ENCODE results near the gene PDS5A. TPM values are rescaled to one million over a fixed set of nuclear protein-coding genes. Genes with fewer than 3 reads are reported as not detected.

The PDS5A gene
- total and polyA plus RNA-seq, 2 donors from 2014 or later = 13.1 to 59.8 TPM

DNA sequence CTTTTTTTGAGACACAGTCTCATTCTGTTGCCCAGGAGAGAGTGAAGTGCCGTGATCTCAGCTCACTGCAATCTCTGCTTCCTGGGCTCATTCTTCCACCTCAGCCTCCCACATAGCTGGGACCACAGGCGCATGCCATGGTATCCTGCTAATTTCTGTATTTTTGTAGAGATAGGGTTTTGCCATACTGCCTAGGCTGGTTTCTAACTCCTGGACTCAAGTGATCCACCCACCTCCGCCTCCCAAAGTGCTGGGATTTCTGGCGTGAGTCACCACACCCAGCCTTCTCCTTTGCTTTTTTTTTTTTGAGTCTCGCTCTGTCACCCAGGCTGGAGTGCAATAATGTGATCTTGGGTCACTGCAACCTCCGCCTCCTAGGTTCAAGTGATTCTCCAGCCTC lies 94.1 kb downstream of the PDS5A start:
- FAIRE-seq (no peak), DNase-seq (no peak)
- TF ChIP-seq, protein P1, sequence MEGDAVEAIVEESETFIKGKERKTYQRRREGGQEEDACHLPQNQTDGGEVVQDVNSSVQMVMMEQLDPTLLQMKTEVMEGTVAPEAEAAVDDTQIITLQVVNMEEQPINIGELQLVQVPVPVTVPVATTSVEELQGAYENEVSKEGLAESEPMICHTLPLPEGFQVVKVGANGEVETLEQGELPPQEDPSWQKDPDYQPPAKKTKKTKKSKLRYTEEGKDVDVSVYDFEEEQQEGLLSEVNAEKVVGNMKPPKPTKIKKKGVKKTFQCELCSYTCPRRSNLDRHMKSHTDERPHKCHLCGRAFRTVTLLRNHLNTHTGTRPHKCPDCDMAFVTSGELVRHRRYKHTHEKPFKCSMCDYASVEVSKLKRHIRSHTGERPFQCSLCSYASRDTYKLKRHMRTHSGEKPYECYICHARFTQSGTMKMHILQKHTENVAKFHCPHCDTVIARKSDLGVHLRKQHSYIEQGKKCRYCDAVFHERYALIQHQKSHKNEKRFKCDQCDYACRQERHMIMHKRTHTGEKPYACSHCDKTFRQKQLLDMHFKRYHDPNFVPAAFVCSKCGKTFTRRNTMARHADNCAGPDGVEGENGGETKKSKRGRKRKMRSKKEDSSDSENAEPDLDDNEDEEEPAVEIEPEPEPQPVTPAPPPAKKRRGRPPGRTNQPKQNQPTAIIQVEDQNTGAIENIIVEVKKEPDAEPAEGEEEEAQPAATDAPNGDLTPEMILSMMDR (IDR thresholded peaks at IDR 0.05; ENCODE audit: borderline replicate concordance, extremely low read depth, insufficient read depth) = no peak
- H3K36me3 ChIP-seq (ENCODE audit: control insufficient read depth in 2 of 3, insufficient read depth in 3 of 3, low read length in 3 of 3) = peaks cover 3 to 13% (median 9%) of the 10 kb centered on the region in 3 donors
- no peaks in the 10 kb centered on the region for H3K9me3 ChIP-seq (ENCODE audit: control insufficient read depth in 2 of 3, insufficient read depth in 1 of 3, low read length in 3 of 3)
- intact Hi-C loops (cut with DNase I) = no loop called here
- no peak overlapping the region for H3K4me3 ChIP-seq (ENCODE audit: low read length in 3 of 3)
- no peak overlapping the region for H3K9ac ChIP-seq (ENCODE audit: low read length in 3 of 3)
- H3K4me1 ChIP-seq (ENCODE audit: control insufficient read depth in 2 of 3, insufficient read depth in 2 of 3, low read depth in 1 of 3, low read length in 3 of 3) = no peaks in the 10 kb centered on the region
- no peak overlapping the region for H3K27ac ChIP-seq (ENCODE audit: low read depth in 2 of 2, low read length in 2 of 2)
- H3K27me3 ChIP-seq (ENCODE audit: control insufficient read depth, insufficient read depth, low read length) = no peaks in the 10 kb centered on the region

DNA sequence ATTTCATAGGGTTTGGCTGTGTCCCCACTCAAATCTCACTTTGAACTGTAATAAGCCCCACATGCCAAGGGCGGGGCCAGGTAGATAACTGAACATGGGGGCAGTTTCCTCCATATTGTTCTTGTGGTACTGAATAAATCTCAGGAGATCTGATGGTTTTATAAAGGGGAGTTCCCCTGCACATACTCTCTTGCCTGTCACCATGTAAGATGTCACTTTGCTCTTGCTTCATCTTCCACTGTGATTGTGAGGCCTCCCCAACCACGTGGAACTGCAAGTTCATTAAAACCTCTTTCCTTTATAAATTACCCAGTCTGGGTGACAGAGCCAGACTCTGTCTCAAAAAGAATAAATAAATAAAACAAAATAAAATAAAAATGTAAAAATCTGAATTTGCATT lies 95.9 kb downstream of the PDS5A start:
- peaks cover 0 to 15% (median 12%) of the 10 kb centered on the region in 3 donors for H3K36me3 ChIP-seq (ENCODE audit: control insufficient read depth in 2 of 3, insufficient read depth in 3 of 3, low read length in 3 of 3)
- FAIRE-seq = no peak

DNA sequence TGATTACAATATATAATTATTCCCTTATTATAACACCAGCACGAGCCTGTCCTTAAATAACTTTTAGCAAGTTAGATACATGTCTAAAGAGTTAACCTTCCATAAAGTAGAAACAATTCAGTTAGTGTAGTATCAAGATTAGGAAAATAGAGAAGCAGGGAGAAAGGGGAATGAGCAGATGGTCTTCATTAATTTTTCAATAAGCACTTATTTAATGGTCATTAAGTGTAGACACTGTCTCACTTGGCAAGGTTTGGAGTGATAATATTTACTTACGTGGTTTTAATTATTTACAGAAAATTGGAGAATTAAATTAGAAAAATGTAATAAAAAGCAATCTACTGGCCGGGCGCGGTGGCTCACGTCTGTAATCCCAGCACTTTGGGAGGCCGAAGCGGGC lies 99.7 kb downstream of the PDS5A start:
- FAIRE-seq (no peak), DNase-seq (no peak)
- intact Hi-C loops (cut with DNase I) = no loop called here
- H3K27me3 ChIP-seq (ENCODE audit: control insufficient read depth, insufficient read depth, low read length) = no peaks in the 10 kb centered on the region
- H3K4me3 ChIP-seq (ENCODE audit: low read length in 3 of 3) = no peak overlapping the region
- no peaks in the 10 kb centered on the region for H3K9me3 ChIP-seq (ENCODE audit: control insufficient read depth in 2 of 3, insufficient read depth in 1 of 3, low read length in 3 of 3)
- TF ChIP-seq, protein P1 (IDR thresholded peaks at IDR 0.05; ENCODE audit: borderline replicate concordance, extremely low read depth, insufficient read depth) = no peak
- H3K36me3 ChIP-seq (ENCODE audit: control insufficient read depth in 2 of 3, insufficient read depth in 3 of 3, low read length in 3 of 3) = peaks cover 7 to 15% (median 9%) of the 10 kb centered on the region in 3 donors
- no peak overlapping the region for H3K27ac ChIP-seq (ENCODE audit: low read depth in 2 of 2, low read length in 2 of 2)
- H3K4me1 ChIP-seq (ENCODE audit: control insufficient read depth in 2 of 3, insufficient read depth in 2 of 3, low read depth in 1 of 3, low read length in 3 of 3) = no peaks in the 10 kb centered on the region
- no peak overlapping the region for H3K9ac ChIP-seq (ENCODE audit: low read length in 3 of 3)

More for the DNA sequence above, 95.9 kb downstream of the PDS5A start:
- no peaks in the 10 kb centered on the region for H3K4me1 ChIP-seq (ENCODE audit: control insufficient read depth in 2 of 3, insufficient read depth in 2 of 3, low read depth in 1 of 3, low read length in 3 of 3)
- H3K9me3 ChIP-seq (ENCODE audit: control insufficient read depth in 2 of 3, insufficient read depth in 1 of 3, low read length in 3 of 3) = no peaks in the 10 kb centered on the region
- H3K9ac ChIP-seq (ENCODE audit: low read length in 3 of 3) = no peak overlapping the region
- TF ChIP-seq, protein P1 (IDR thresholded peaks at IDR 0.05; ENCODE audit: borderline replicate concordance, extremely low read depth, insufficient read depth) = no peak
- DNase-seq = no peak
- H3K27me3 ChIP-seq (ENCODE audit: control insufficient read depth, insufficient read depth, low read length) = no peaks in the 10 kb centered on the region
- intact Hi-C loops (cut with DNase I) = no loop called here
- H3K4me3 ChIP-seq (ENCODE audit: low read length in 3 of 3) = no peak overlapping the region
- no peak overlapping the region for H3K27ac ChIP-seq (ENCODE audit: low read depth in 2 of 2, low read length in 2 of 2)

DNA sequence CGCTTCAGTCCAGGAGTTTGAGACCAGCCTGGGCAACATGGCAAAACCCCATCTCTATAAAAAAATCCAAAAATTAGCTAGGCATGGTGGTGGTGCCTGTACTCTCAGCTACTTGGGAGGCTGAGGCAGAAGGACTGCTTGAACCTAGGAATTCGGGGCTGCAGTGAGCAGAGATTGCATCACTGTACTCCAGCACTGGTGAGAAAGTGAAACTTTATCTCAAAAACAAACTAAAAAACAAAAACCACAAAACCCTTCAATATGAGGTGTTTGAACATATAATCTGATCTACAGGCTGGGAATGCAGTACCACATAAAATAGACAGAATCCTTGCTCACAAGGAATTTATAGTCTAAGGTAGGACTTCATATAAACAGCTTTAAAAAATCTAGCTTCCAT lies 103.9 kb downstream of the PDS5A start:
- Histone ChIP-seq H3K9me3 (ENCODE audit: control insufficient read depth in 2 of 3, insufficient read depth in 1 of 3, low read length in 3 of 3) (no peaks in the 10 kb centered on the region), H3K4me1 (ENCODE audit: control insufficient read depth in 2 of 3, insufficient read depth in 2 of 3, low read depth in 1 of 3, low read length in 3 of 3) (no peaks in the 10 kb centered on the region), H3K4me3 (ENCODE audit: low read length in 3 of 3) (no peak overlapping the region), H3K27ac (ENCODE audit: low read depth in 2 of 2, low read length in 2 of 2) (no peak overlapping the region), H3K36me3 (ENCODE audit: control insufficient read depth in 2 of 3, insufficient read depth in 3 of 3, low read length in 3 of 3) (peaks cover 6 to 15% (median 13%) of the 10 kb centered on the region in 3 donors), H3K27me3 (ENCODE audit: control insufficient read depth, insufficient read depth, low read length) (no peaks in the 10 kb centered on the region), H3K9ac (ENCODE audit: low read length in 3 of 3) (no peak overlapping the region)
- FAIRE-seq = no peak
- intact Hi-C loops (cut with DNase I) = no loop called here
- no peak for DNase-seq
- TF ChIP-seq, protein P1 (IDR thresholded peaks at IDR 0.05; ENCODE audit: borderline replicate concordance, extremely low read depth, insufficient read depth) = no peak

All from kidney (tissue), 14 donors.